ENCODE results near the gene STIMATE. TPM values are rescaled to one million over a fixed set of nuclear protein-coding genes. Genes with fewer than 3 reads are reported as not detected.

STIMATE gene
- polyA plus RNA-seq, 1 of the 3 experiments (the other 2 are of a cell fraction): 9.3 TPM

- TF ChIP-seq PBX3 (IDR thresholded peaks at IDR 0.05) (no peak), SIN3A (IDR thresholded peaks at IDR 0.05; ENCODE audit: borderline replicate concordance, low read depth, low read length) (no peak), TAF1 (IDR thresholded peaks at IDR 0.05; ENCODE audit: borderline replicate concordance, low read depth, low read length) (no peak)
Observed at GRCh38 chr3:52829482-52829881, 67.9 kb downstream of the STIMATE start (continued).

- CTCF ChIA-PET: interaction anchor here (0.9 kb wide), 1 partner anchor 18 kb away, joined by 3 read pairs; no protein-coding TSS in a partner anchor
Observed at GRCh38 chr3:52827866-52828376, 69.4 kb downstream of the STIMATE start.

More at GRCh38 chr3:52827866-52828376, 69.4 kb downstream of the STIMATE start:
- H3K27me3 ChIP-seq (ENCODE audit: insufficient read depth): no peaks in the 10 kb centered on the region
- H3K27ac ChIP-seq (ENCODE audit: low read depth in 2 of 2, low read length in 1 of 2): no peak overlapping the region
- no peak overlapping the region for H3K4me2 ChIP-seq
- H3K79me2 ChIP-seq (ENCODE audit: insufficient read depth): no peaks in the 10 kb centered on the region
- H4K20me1 ChIP-seq (ENCODE audit: insufficient read depth): 0 out of 2 replicates have a peak, but pooled peaks cover 6% of the 10 kb centered on the region
- H3K9me3 ChIP-seq: no peaks in the 10 kb centered on the region
- no peaks in the 10 kb centered on the region for H3K36me3 ChIP-seq (replicated peaks in 1 of 2; ENCODE audit: control insufficient read depth in 1 of 2, insufficient read depth in 2 of 2, low read length in 1 of 2)
- H2AFZ ChIP-seq (ENCODE audit: low read depth): no peak overlapping the region
- WGBS (ENCODE audit: low lambda C conversion rate): 70% methylated on average over 8 of the region's 10 CpGs
- DNase-seq: peak; percentile 53
- peaks cover 4 to 21% of the 10 kb centered on the region in 2 experiments; a peak in 1 of 4 replicates for H3K4me1 ChIP-seq (ENCODE audit: control insufficient read depth in 1 of 2, insufficient read depth in 2 of 2, low read depth in 1 of 2, low read length in 1 of 2)
- no peak overlapping the region for H3K4me3 ChIP-seq (ENCODE audit: low read depth in 2 of 2, low read length in 1 of 2)
- TF ChIP-seq EP300 (IDR thresholded peaks at IDR 0.05; ENCODE audit: borderline replicate concordance in 1 of 2, low read depth in 1 of 2, low read length in 1 of 2) (no peak), RCOR1 (IDR thresholded peaks at IDR 0.05; ENCODE audit: low read length) (no peak), FOSL2 (IDR thresholded peaks at IDR 0.05; ENCODE audit: borderline replicate concordance, low read depth) (no peak), TAF1 (IDR thresholded peaks at IDR 0.05; ENCODE audit: borderline replicate concordance, low read depth, low read length) (no peak), FOXM1 (IDR thresholded peaks at IDR 0.05; ENCODE audit: low read depth) (no peak), USF2 (IDR thresholded peaks at IDR 0.05; ENCODE audit: borderline replicate concordance, low read depth, low read length) (no peak), CHD2 (IDR thresholded peaks at IDR 0.05; ENCODE audit: low read length, partially characterized antibody) (no peak), IRF3 (IDR thresholded peaks at IDR 0.05; ENCODE audit: low read depth, low read length) (no peak), EZH2phosphoT487 (IDR thresholded peaks at IDR 0.05; ENCODE audit: borderline replicate concordance, low read depth) (no peak), MXI1 (IDR thresholded peaks at IDR 0.05; ENCODE audit: low read depth, low read length) (no peak), YY1 (IDR thresholded peaks at IDR 0.05; ENCODE audit: low read depth) (no peak), MEF2A (IDR thresholded peaks at IDR 0.05; ENCODE audit: borderline replicate concordance, low read depth) (no peak), NRF1 (IDR thresholded peaks at IDR 0.05; ENCODE audit: low read depth, low read length) (no peak), PBX3 (IDR thresholded peaks at IDR 0.05) (no peak), SMC3 (IDR thresholded peaks at IDR 0.05; ENCODE audit: low read depth, low read length) (no peak), SIN3A (IDR thresholded peaks at IDR 0.05; ENCODE audit: borderline replicate concordance, low read depth, low read length) (no peak)
- no peaks in the 10 kb centered on the region for H3F3A ChIP-seq (replicated peaks; ENCODE audit: insufficient read depth)
- POLR2A ChIA-PET: no interaction called here
- H3K9ac ChIP-seq: no peak overlapping the region
- no peaks in the 10 kb centered on the region for H3K9me2 ChIP-seq
